AG10803 (cell line): ENCODE data around the gene CHMP6.

ENCODE experiments used
- DNase-seq: peaks from one replicate; pipeline ENCODE4 v3.0.0; 2010; ENCODE audit warnings: low read depth
- H3K4me3 ChIP-seq: 2 replicates; pipeline ENCODE4 v1.5.1; 2011; ENCODE audit warnings: mild to moderate bottlenecking, low read length, control low read depth
- TF ChIP-seq, protein P1 (sequence below): conservative IDR thresholded peaks from 2 replicates; pipeline ENCODE4 v1.5.1; 2011; ENCODE audit warnings: mild to moderate bottlenecking, low read length, control low read depth, inconsistent platforms

The CHMP6 gene

DNA sequence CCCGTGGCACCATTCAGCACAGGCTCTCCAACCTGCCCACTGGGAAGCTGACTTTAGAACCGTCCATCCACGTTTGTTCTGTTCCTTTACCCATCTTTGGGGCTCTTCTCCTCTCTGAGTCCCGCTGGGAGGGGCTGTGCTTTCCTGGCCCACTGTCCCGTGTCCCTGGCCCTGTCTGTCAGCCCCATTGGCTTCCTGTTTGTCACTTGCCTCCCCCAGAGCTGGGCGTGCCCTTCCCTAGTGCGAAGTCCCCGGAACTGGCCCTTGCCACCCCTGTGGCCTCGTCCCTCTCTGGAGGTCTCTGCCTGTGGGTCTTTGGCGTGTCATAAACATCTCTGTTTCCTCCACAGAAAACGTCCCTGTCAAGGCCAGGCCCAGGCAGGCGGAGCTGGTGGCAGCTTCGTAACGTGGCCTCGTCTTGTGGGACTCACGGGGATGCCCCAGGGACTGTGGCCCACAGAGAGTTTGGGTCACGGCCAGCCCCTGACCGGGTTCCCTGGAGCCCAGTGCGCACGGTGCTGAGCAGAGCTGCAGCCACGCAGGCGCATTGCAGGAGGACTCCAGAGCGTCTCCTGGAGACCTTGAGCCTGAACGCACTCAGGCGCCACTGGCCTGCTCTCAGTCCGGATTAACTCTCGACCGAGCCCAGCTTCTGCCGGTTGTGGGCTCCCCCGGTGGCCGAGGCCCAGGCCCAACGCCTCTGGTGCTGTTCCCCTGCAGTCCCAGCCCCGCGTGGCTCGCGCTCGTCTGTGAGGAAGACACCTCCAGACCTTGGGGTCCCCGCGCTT, 7.3 kb downstream of the CHMP6 start:
- H3K4me3 ChIP-seq, result no peak overlapping the region
- no peak for DNase-seq
- TF ChIP-seq, protein P1, sequence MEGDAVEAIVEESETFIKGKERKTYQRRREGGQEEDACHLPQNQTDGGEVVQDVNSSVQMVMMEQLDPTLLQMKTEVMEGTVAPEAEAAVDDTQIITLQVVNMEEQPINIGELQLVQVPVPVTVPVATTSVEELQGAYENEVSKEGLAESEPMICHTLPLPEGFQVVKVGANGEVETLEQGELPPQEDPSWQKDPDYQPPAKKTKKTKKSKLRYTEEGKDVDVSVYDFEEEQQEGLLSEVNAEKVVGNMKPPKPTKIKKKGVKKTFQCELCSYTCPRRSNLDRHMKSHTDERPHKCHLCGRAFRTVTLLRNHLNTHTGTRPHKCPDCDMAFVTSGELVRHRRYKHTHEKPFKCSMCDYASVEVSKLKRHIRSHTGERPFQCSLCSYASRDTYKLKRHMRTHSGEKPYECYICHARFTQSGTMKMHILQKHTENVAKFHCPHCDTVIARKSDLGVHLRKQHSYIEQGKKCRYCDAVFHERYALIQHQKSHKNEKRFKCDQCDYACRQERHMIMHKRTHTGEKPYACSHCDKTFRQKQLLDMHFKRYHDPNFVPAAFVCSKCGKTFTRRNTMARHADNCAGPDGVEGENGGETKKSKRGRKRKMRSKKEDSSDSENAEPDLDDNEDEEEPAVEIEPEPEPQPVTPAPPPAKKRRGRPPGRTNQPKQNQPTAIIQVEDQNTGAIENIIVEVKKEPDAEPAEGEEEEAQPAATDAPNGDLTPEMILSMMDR, result no peak

DNA sequence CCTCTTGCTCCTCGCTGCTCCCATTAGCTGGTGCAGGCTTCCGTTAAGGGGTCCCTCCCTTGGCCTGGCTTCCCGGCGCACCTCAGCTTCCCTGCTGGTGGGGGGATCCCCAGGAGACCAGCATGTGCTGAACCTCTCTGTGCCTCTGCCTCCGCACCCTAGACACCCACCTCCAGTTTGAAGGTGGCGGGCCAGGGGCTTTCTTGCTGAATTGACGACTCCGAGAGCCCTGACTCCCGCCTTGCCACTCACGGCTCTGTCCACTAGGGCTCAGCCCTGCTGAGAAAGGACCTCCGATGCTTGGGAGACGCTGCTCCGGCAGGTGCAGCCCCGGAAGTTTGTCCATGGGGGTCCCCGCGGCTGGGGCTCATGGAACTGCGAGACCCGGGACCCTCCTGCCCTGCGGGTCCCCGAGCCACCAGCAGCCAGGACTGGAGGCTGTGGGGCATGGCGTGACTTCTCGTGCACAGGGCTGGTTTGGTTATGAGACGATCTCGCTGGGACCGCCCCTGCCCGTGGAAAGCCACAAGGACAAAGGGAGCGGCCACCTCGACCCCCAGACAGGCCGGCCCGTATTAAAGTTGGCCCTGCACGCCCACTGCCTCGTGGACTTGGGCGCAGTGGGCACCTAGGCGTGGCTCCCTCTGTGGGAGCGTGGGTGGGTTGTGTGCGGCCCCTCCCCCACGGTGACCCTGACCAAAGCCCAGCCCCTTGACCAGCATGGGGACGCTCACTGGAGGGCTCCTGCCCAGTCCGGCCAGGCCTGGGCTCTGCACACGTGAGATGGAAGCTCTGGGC, 8.1 kb downstream of the CHMP6 start:
- DNase-seq, result no peak
- H3K4me3 ChIP-seq, result no peak overlapping the region
- TF ChIP-seq, protein P1, result no peak

DNA sequence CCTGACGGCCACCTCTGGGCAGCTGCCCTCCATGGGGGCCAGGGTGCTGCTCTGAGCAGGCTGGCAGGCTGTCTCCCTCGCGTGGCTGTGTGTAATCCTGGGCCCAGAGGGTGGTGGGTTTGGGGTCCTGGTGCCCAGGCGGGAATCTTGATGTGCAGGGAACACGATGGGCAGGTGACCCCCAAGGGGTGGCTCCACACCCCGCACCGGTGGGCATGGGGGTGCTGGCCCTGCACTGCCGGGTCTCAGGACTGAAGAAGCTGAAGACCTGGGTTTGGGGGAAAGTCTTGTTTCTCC, 8.6 kb downstream of the CHMP6 start:
- no peak for DNase-seq
- TF ChIP-seq, protein P1, result no peak
- H3K4me3 ChIP-seq, result no peak overlapping the region

DNA sequence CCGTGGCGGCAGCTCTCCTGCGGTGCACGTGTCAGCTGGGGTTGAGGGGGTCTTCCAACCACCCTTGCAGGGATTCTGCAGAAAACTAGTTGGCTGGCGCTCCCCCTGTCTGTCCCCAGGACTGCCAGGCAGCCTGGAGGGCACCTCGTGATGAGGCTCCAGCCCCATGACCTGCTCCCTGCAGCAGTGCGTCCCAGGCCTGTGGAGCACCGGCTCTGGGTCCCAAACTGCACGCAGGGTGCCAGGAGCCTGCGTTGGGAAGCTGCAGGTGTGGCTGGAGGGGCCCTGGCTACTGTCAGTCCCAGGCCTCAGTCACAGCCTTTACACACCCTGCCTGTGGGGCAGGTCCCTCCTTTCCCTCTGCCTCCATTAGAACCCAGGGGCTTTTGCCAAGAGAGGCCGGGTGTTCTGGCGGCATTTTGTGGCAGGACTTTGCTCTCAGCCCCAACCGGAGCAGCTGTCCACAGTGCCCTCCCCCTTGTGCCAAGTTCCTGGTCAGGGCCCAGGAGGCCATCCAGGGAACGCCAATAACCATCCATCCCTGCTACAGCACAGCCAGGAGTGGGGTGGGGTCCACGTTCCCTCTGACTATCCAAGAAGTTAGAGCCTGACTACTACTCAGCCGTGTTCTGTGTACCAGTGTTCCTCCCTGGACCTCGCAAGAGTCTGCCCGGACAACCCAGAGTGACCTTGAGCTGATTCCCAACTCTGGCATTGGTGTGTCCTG, 9.2 kb downstream of the CHMP6 start:
- H3K4me3 ChIP-seq, result no peak overlapping the region
- DNase-seq, result no peak
- TF ChIP-seq, protein P1, result no peak

DNA sequence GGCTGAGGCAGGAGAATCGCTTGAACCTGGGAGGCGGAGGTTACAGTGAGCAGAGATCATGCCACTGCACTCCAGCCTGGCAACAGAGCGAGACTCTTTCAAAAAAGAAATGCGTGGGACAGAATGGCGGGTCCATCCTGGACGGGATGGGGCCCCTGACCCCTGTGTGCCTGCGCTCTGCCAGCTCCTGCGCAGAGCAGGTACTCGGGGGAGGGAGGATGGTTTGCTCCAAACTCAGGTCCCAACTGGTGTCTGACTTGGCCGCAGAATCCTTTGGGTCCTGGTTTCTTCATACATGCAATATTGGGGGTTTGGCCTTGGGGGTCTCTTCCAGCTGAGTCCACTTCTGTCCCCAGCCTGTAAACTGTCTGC, 10.4 kb downstream of the CHMP6 start:
- H3K4me3 ChIP-seq, result no peak overlapping the region
- TF ChIP-seq, protein P1, result no peak
- no peak for DNase-seq

DNA sequence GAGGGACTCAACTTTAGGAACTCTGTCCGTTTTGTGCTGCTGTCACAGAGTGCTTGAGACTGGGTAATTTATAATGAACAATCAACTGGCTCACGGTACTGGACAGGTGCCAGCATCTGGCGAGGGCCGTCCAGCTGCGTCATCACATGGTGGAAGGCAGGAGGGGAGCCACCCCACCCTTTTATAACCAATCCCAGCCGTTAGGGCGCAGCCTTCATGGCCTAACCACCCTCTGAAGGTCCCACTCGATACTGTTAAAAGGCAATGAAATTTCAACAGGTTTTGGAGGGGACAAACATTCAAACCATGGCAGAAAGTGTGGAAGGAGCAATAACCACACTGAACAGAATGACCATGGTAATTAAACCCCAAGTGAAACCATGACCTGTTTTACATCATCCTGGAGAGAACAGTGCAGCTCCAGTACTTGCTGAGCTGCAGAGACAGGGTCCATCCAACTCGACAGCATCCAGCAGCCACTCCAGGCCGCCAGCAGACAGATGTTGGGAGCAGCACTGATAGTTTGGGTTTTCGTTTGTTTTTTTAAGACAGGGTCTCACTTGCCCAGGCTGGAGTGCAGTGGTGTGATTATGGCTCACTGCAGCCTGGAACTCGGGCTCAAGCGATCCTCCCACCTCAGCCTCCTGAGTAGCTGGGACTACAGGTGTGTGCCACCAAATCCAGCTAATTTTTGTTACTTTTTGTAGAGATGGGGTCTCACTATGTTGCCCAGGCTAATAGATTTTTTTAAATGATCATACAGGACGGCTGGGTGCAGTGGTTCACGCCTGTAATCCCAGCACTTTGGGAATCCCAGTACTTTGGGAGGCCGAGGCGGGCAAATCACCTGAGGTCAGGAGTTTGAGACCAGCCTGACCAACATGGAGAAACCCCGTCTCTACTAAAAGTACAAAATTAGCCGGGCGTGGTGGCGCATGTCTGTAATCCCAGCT, 11.0 kb downstream of the CHMP6 start:
- peak; percentile 52 for DNase-seq
- H3K4me3 ChIP-seq, result no peak overlapping the region
- TF ChIP-seq, protein P1, result no peak
